ENCODE data around the gene BNIP5.

The BNIP5 gene

DNA sequence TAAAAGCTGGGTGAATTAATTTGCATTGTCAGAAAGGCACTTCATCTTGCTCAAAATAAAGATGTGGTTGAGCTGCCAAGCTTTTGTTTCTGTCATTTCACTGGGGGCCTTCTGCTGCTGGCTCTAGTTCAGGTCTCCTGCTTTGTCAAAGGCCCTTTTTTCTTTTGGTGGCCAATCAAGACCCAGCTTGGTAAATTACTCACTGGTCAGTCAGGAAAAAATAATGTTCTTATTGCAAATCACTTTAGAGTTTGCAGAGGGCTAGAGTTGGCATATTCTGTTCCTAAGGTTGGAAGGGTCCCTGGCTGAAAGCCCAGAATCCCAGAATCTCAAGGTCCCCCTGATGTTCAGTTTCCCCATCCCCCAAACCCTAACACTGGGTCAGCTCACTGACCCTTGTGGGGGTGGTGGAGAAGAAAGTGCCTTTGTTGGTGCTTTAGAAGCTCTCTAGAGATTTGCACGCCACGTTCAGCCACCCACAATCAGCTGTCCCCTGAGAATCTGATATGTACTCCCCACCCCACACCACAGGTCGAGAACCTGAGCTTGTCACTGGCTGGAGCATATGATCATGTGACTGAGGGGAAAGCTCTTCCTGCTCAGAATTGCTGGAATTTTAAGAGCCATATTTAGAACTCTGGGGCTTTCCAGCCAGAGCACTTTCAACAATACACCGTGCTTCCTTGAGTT, 21.7 kb upstream of the BNIP5 start:
- no peak for TF ChIP-seq ZNF274 (IDR thresholded peaks at IDR 0.05; ENCODE audit: low read depth, low read length)
- H3K4me3 ChIP-seq (ENCODE audit: low read length) = no peak overlapping the region

DNA sequence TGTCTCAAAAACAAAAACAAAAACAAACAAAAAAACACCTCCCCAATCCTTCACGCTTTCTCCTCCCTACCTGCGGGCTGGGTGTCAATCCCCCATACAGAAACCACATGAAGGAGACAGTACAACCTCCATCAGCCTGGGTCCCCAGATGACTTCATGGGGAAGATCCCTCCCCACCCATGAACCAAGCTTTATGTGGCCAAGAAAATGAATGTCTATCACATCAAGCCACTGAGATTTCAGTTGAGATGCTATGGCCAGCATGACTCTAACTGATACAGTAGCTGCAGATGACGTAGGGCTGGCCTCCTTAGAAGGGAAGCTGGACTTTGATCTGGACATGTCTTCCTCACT, 21.2 kb upstream of the BNIP5 start:
- no peak for TF ChIP-seq ZNF274 (IDR thresholded peaks at IDR 0.05; ENCODE audit: low read depth, low read length)
- no peak overlapping the region for H3K4me3 ChIP-seq (ENCODE audit: low read length)

GRCh38 chr6:36355819-36356218, 19.1 kb upstream of the BNIP5 start:
- no peak overlapping the region for H3K4me3 ChIP-seq (ENCODE audit: low read length)
- TF ChIP-seq ZNF274 (IDR thresholded peaks at IDR 0.05; ENCODE audit: low read depth, low read length) = no peak

GRCh38 chr6:36353411-36353915, 16.8 kb upstream of the BNIP5 start:
- TF ChIP-seq ZNF274 (IDR thresholded peaks at IDR 0.05; ENCODE audit: low read depth, low read length) = no peak
- H3K4me3 ChIP-seq (ENCODE audit: low read length) = no peak overlapping the region

- no peak overlapping the region for H3K4me3 ChIP-seq (ENCODE audit: low read length)
- TF ChIP-seq ZNF274 (IDR thresholded peaks at IDR 0.05; ENCODE audit: low read depth, low read length) = no peak
These were observed 15.9 kb upstream of the BNIP5 start for GRCh38 chr6:36352477-36353157.

GRCh38 chr6:36350681-36351571, 14.2 kb upstream of the BNIP5 start:
- no peak for TF ChIP-seq ZNF274 (IDR thresholded peaks at IDR 0.05; ENCODE audit: low read depth, low read length)
- no peak overlapping the region for H3K4me3 ChIP-seq (ENCODE audit: low read length)

- no peak overlapping the region for H3K4me3 ChIP-seq (ENCODE audit: low read length)
- TF ChIP-seq ZNF274 (IDR thresholded peaks at IDR 0.05; ENCODE audit: low read depth, low read length) = no peak
These were observed 13.4 kb upstream of the BNIP5 start for GRCh38 chr6:36350082-36350481.

DNA sequence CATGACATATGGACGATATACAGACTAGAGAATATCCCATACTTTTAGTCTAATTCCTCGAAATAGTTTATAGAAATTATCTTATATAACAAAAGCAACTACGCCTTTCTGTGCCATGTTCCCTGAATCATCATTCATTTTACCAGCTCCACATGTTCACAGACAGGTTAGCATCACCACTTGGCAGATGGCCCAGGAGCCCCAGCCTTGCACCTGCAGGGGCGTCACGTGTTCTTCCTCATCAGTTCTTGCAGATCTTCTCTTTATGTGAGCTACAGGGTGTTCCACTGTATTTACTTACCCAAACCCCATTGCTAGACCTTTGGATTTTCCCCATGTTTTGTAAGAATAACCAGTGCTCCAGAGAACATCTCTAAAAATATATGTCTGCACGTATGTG, 12.6 kb upstream of the BNIP5 start:
- no peak overlapping the region for H3K4me3 ChIP-seq (ENCODE audit: low read length)
- TF ChIP-seq ZNF274 (IDR thresholded peaks at IDR 0.05; ENCODE audit: low read depth, low read length) = no peak

GRCh38 chr6:36347621-36348020, 10.9 kb upstream of the BNIP5 start:
- H3K4me3 ChIP-seq (ENCODE audit: low read length) = no peak overlapping the region
- no peak for TF ChIP-seq ZNF274 (IDR thresholded peaks at IDR 0.05; ENCODE audit: low read depth, low read length)

DNA sequence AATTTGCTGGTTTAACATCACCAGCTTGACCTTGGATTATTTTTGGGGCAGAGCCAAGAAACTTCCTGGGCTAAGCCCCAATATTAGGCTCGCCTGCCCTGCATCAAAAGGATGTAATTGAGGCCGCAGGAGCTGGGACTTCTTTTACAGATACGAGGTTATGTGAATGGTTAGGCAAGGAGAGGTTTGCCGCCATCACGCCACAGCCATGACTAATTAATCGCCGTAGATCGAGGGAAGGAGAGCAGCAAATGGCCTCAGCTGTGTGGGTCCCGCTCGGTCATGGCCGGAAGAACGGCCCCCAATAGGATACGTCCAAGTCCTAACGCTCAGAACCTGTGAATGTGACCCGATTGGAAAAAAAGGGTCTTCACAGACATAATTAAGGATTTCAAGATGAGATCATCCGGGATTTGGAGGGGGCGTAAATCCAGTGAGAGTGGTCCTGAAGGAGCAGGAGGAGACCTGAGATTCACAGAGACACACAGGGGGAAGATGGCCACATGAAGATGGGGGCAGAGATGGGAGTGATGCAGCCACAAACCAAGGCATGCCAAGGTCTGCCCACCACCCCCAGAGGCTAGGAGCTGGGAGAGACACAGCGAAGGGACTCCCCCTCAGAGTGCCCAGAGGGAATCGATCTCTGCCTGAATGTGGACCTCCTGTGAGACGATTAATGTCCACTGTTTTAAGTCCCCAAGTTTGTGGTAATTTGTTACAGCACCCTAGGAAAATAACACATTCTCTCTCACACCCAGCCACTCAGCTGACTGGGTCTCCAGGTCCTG, 10.0 kb upstream of the BNIP5 start:
- TF ChIP-seq ZNF274 (IDR thresholded peaks at IDR 0.05; ENCODE audit: low read depth, low read length) = no peak
- H3K4me3 ChIP-seq (ENCODE audit: low read length) = no peak overlapping the region

DNA sequence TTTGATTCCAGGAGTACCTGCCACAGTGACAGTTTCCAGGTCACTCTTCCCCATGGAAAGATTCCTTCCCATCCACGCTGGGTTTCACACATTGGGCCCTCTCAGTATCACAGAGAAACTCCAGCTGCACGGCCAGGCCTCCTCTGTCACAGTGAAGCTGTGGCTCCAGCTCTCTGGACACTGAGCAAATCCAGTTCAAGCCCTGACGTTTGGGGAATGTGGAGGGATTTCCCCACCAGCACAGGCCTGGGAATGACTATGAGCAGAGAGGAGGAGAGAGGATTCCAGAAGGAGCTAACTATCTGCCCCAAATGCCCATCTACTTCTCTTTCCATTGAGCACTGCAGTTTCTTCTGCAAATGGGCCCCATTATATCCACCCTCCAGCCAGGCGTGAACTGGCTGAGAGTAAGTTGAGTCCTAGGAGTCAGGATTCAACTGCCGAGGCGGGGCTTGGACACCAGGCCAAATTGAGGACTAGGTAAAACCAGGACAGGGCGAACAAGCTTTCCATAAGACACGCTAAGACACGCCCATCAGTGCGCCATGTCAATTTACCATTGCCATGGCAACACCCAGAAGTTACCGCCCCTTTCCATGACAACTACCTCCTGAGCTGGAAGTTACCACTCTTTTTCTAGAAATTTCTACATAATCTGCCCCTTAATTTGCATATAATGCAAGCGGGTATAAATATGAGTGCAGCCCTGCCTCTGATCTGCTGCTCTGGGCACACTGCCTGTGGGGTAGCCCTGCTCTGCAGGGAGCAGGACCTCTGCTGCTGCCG, 9.2 kb upstream of the BNIP5 start:
- no peak overlapping the region for H3K4me3 ChIP-seq (ENCODE audit: low read length)
- TF ChIP-seq ZNF274 (IDR thresholded peaks at IDR 0.05; ENCODE audit: low read depth, low read length) = no peak

DNA sequence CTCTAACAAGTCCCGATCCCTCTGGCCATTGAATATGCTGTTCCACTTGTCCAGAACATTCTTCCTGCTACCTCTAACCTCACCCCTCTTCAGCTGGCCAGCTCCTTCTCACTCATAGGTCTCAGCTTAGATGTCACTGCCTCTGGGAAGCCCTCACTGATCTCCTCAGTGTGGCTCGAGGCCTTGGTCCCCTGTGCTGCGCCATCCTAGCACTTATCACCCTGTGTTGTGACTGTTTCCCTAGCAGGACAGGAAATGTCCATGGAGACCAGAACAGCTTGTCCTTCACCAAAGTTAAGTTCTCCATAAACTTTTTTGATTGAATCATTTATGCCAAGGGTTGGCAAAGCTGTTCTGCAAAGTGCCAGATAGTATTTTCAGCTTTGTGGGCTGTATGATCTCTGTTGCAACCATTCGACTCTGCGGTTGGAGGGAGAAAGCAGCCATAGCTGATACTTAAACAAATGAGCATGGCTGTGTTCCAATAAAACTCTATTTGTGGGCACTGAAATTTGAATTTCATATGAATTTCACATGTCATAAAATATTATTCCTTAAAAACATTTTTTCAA, 6.5 kb upstream of the BNIP5 start:
- H3K4me3 ChIP-seq (ENCODE audit: low read length) = no peak overlapping the region
- no peak for TF ChIP-seq ZNF274 (IDR thresholded peaks at IDR 0.05; ENCODE audit: low read depth, low read length)

Measured in GM08714 (cell line).